ENCODE measurements around the gene CYP19A1.

DNA sequence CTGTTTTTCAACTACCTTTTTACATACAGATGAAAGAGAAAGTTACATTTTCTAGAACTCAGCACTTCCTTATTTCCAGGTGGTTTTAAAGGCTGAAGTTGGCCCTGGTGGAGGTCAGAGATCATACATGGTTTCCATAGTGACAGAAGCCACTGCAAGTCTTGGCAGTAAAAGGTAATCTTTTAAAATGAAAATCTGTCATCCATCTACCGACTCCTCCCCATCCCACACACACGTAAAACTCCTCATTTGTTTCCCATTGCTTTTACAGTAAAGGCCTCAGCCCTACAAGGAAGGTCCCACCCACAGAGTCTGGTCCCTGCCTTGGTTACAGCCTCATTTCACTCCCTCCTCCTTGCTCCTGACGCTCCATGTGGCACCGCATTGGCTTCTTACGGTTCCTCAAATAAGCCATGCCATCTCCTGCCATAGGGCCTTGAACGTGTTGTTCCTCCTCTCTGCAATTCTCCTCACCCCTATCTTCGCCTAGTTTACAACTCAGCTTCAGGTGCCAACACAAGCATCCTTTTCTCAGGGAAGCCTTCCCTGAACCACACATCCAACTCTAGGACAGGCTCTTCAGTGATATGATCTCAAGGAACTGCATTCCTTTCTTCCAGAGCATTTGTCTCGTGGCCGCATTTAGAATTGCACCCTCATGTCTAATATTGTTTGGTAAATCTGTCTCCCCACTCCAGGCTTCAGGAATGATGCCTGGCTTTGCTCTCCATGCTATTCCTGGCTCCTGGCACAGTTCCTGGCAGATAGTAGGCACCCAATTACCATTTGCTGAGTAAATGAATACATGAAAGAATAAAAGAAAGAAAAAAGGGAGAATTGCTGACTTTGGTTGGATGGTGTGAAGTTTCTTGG is 2.6 kb downstream of the CYP19A1 start:
- TF ChIP-seq GABPA (IDR thresholded peaks at IDR 0.05; ENCODE audit: low read depth) (no peak), BHLHE40 (IDR thresholded peaks at IDR 0.05; ENCODE audit: borderline replicate concordance in 1 of 2, low read depth in 2 of 2, low read length in 1 of 2) (no peak), ESRRA (IDR thresholded peaks at IDR 0.05; ENCODE audit: low read length) (no peak), CHD4 (IDR thresholded peaks at IDR 0.05) (no peak), POLR2AphosphoS5 (IDR thresholded peaks at IDR 0.05; ENCODE audit: low read length) (no peak), FOS (IDR thresholded peaks at IDR 0.05; ENCODE audit: borderline replicate concordance, extremely low read depth, insufficient read length) (no peak), RB1 (IDR thresholded peaks at IDR 0.05; ENCODE audit: borderline replicate concordance) (no peak)
- TF ChIP-seq, protein P1, sequence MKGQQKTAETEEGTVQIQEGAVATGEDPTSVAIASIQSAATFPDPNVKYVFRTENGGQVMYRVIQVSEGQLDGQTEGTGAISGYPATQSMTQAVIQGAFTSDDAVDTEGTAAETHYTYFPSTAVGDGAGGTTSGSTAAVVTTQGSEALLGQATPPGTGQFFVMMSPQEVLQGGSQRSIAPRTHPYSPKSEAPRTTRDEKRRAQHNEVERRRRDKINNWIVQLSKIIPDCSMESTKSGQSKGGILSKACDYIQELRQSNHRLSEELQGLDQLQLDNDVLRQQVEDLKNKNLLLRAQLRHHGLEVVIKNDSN (IDR thresholded peaks at IDR 0.05; ENCODE audit: borderline replicate concordance, extremely low read length, insufficient read depth, low read depth, low read length) = no peak
- TF ChIP-seq, protein P2, sequence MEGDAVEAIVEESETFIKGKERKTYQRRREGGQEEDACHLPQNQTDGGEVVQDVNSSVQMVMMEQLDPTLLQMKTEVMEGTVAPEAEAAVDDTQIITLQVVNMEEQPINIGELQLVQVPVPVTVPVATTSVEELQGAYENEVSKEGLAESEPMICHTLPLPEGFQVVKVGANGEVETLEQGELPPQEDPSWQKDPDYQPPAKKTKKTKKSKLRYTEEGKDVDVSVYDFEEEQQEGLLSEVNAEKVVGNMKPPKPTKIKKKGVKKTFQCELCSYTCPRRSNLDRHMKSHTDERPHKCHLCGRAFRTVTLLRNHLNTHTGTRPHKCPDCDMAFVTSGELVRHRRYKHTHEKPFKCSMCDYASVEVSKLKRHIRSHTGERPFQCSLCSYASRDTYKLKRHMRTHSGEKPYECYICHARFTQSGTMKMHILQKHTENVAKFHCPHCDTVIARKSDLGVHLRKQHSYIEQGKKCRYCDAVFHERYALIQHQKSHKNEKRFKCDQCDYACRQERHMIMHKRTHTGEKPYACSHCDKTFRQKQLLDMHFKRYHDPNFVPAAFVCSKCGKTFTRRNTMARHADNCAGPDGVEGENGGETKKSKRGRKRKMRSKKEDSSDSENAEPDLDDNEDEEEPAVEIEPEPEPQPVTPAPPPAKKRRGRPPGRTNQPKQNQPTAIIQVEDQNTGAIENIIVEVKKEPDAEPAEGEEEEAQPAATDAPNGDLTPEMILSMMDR (IDR thresholded peaks at IDR 0.05 in 2 of 3, conservative IDR thresholded peaks at IDR 0.05 in 1 of 3; ENCODE audit: control insufficient read depth in 2 of 3, extremely low read depth in 1 of 3, insufficient read depth in 1 of 3, low read depth in 3 of 3, low read length in 3 of 3) = no peak
- TF ChIP-seq, protein P3, sequence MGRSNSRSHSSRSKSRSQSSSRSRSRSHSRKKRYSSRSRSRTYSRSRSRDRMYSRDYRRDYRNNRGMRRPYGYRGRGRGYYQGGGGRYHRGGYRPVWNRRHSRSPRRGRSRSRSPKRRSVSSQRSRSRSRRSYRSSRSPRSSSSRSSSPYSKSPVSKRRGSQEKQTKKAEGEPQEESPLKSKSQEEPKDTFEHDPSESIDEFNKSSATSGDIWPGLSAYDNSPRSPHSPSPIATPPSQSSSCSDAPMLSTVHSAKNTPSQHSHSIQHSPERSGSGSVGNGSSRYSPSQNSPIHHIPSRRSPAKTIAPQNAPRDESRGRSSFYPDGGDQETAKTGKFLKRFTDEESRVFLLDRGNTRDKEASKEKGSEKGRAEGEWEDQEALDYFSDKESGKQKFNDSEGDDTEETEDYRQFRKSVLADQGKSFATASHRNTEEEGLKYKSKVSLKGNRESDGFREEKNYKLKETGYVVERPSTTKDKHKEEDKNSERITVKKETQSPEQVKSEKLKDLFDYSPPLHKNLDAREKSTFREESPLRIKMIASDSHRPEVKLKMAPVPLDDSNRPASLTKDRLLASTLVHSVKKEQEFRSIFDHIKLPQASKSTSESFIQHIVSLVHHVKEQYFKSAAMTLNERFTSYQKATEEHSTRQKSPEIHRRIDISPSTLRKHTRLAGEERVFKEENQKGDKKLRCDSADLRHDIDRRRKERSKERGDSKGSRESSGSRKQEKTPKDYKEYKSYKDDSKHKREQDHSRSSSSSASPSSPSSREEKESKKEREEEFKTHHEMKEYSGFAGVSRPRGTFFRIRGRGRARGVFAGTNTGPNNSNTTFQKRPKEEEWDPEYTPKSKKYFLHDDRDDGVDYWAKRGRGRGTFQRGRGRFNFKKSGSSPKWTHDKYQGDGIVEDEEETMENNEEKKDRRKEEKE (IDR thresholded peaks at IDR 0.05) = no peak
